ENCODE data around the gene AQP11.
"Not testable (repeated sequence)": the region's sequence is repeated elsewhere in the genome, so short reads cannot be mapped to it uniquely, and the experiment has no call there.

Gene AQP11, protein sequence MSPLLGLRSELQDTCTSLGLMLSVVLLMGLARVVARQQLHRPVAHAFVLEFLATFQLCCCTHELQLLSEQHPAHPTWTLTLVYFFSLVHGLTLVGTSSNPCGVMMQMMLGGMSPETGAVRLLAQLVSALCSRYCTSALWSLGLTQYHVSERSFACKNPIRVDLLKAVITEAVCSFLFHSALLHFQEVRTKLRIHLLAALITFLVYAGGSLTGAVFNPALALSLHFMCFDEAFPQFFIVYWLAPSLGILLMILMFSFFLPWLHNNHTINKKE

DNA sequence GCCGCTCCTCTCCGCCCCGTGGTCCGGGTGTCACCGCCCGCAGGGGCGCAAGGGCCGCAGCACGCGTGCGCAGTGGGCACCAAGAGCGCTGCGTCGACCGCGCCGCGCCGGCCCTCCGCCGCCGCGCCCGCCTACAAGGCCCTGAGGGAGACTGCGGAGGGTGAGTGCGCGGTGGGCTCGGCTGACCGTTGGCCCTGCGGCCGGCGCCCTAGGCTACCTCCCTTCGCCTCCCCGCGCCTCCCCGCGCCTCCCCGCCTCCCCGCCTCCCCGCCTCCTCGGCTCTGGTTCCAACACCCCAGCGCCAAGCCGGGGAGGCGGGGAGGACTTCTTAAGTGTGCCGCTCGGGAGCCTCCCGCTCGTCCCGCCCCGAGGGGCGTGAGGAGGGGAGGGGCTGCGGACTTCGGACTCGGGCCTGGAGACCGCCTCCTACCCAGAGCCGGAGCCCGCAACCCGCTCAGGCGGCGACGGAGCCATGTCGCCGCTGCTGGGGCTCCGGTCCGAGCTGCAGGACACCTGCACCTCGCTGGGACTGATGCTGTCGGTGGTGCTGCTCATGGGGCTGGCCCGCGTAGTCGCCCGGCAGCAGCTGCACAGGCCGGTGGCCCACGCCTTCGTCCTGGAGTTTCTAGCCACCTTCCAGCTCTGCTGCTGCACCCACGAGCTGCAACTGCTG lies at the start of gene AQP11:
Gene AQP11 (plus strand): TSS at position 433 of the 673 bp plus-strand sequence. CDS start 40 bp downstream, at position 473.
- no peak for FAIRE-seq

DNA sequence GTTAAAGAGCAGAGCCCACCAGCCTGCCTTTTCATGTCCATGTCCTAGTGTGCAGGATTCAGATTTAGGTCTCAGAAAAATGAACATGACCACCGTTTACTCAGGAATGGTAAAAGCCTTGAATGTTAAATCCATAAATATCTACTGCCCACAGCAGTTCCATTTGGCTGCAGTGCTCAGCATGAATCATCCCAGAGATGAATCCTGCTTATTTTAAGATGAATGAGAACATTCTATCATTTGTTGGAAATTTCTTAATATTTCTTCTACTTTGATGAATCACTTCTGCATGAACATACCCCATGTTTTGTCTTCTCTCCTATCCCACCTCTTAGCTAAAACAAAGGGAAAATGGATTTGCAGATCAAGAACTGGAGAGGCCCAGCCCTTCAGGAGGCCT lies 47.5 kb upstream of the AQP11 start:
- no peak for FAIRE-seq

DNA sequence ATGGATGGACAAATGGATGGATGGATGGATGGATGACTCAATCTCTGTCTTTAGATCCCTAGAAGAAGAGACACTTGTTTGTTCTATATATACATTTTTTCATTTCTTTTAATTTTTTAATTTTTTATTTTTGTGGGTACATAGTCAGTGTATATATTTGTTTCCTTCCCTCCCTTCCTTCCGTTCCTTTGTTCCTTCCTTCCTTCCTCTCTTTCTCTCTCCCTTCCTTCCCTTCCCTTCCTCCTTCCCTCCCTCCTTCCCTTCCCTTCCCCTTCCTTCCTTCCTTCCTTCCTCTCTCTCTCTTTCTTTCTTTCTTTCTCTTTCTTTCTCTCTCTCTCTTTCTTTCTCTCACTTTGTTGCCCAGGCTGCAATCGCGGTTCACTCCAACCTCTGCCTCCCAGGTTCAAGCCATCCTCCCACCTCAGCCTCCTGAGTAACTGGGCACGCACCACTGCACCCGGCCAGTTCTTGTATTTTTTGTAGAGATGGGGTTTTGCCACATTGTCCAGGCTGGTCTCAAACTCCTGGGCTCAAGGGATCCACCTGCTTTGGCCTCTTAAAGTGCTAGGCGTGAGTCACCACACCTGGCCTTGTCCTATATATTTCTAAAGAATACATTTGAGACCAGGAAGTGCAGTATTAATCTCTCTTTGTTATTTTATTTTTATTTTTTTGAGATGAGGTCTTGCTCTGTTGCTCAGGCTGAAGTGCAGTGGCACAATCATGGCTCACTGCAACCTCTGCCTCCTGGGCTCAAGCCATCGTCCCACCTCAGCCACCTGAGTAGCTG lies 42.5 kb upstream of the AQP11 start:
- no peak for FAIRE-seq

DNA sequence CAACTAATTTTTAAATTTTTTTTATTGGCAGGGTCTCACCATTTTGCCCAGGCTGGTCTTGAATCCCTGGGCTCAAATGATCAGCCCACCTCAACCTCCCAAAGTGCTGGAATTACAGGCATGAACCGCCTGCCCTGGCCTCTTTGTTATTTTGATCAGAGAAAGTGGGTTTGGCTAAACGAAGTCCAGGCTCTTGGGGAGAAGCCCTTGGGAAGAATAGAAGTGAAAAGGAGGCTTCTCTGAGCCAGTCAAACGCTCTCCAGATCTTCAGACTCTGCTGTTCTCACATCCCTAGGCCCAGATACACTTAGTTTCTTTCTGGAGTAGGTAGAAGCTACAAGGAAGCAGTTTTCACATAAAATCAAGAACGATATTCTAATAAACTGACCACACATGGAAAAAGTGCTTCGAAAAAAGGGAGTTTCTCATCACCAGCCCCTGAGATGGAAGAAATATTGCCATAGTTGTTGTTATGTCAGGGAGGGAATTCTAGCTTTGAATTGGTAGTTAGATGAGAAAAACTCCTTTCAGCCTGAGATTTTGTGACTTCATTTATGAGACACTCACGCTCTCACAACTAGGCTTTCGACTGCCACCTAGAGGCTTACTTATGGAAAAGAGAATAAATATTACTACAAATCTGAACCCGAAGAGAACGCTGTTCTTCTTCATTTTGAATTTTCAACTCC lies 41.7 kb upstream of the AQP11 start:
- no peak for FAIRE-seq

DNA sequence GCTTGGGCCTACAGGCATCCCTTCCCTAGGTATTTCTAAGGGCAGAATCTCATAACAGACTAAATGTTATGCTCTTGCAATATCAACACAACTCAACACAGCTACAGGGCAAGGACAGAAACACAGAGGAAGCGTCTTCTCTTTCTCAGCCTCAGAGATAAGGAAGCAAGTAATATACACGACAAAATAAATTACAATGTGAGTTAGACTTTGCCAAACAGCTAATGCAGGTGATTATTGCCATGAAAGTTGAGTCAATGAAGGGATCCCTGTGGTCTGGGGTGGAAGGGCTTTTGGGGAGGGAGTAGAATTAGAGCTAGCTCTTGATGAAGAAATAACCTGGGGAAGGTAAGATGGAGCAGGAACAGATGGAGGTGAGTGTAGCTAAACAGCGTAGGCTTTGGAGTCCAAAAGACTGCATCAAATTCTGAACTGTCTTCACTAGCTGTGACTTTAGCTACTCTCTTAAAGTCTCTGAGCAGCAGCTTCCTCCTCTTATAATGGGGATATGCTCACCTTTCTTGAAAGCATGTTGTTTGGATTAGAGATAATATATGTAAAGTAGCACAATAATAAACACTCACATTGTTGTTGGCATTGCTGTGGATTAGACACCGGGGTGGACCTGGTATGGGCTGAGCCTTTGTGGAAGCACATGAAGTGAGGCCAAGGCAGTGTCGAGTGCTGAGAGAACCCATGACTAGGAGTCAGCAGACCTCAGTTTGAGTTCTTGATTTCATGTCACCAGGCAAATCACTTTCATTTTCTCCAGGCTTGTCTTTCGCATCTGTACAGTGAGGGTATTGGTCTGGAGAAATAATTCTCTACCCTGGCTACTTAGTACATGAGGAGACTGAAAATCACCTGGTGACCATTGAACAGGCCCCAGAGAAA lies 41.0 kb upstream of the AQP11 start:
- FAIRE-seq: no peak

DNA sequence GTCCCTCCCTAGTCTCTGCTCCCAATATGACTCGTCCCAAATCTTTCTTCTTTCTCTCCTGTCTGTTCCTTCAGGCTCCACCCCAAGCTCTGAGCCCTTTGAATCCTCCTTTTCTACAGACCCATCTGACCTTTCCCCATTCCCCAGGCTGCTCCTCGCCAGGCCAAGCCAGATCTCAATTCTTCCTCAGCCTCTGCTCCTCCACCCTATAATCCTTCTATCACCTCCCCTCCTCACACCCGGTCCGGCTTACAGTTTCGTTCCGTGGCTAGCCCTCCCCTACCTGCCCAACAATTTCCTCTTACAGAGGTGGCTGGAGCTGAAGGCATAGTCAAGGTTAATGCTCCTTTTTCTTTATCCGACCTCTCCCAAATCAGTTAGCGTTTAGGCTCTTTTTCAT lies 38.3 kb upstream of the AQP11 start:
- not testable (repeated sequence) for FAIRE-seq

DNA sequence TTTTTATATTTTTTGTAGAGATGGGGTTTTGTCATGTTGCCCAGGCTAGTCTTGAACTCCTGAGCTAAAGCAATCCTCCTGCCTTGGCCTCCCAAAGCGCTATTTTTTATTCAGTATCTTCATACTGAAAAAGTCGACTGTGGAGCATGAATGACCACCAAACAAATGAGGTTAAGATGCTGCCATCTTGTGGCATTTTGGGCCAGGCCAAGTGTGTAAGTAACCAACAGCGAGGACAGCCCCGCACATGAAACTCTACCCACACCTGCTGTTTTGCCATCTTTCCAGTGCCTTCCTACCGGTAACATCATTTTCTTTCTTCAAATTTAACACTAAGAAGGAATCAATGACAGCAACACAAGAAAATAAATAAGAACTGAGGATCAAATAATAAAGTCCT lies 32.2 kb upstream of the AQP11 start:
- FAIRE-seq: no peak

DNA sequence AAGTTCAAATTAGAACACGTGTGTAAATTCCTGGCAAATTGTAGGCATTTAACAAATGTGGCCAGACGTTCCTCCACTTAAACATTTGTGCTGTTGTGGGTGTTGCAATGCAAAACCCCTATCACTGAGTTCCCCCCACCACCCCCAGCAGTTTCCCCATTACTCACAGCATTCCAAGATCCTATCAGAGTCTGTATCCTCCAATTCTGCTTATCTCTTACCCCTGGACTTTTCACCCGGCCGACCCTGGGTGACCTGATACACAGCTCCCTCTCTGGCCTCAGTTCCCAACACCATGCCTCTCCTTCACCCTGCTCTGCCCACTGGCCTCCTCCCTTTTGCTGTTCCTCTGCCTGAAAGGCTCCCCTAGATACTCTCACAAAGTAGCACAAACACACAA lies 31.4 kb upstream of the AQP11 start:
- no peak for FAIRE-seq

DNA sequence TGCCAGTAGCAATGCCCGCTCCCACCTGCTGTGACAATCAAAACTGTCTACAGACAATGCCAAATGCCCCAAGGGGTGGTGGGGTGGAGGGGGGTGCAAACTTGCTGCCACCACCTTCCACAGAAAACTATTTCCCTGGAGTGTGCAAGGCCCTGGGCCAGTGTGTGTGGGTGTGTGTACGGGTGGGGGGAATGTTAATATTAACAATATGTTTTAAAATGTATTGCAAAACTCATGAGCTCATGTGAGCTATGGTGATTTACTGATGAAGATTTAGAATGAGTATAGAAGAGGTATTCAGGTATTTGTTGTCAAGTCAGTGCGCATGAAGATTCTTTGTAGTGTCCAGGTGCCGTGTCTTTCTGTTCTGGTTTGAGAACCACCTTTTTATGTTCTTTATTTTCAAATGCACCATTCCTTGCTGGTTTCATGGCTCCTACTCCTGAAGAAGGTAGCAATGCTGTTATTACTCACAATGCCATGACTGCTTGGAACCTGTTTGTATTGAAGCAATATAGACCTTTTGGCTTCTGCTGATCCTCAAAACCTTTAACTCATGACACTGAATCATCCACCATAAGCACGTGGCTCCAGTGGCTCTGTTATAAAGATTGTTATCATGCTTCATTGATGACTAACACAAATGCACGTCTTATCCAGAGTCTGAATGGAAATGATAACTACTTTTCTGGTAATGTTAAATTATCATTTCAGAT lies 29.9 kb upstream of the AQP11 start:
- no peak for FAIRE-seq

DNA sequence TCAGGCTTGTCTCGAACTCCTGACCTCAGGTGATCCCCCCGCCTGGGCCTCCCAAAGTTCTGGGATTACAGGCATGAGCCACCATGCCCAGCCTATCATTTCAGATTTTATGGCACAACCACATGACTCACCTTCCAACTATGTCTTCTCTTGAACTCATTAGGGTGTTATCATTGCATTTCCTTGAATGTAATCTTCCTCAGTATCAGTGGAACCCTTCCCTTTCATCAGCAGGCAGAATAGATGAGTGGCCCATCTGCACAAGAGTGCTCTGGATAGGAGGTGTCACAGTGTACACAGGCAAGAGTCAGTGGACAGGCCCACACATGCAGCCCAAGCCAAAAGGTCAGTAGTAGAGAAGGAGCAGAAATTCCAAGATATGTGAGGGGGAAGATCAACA lies 29.1 kb upstream of the AQP11 start:
- no peak for FAIRE-seq

DNA sequence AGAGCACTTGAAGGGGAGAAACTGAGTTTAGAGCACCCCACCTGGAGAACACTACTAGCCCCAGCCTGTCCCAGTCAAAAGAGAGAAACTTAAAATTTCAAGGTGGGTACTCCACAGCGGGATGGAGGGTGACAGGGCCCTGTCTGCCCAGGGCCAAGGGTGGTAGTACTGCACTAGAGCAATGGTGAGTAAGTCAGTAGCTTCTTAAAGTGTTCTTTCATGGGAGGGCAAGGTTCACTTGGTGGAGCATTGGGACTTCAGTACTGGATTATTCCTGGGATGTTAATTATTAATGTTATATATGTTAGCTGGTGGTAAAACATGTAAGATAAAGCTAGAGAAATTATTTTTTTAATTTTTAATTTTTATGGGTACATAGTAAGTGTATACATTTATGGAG lies 28.5 kb upstream of the AQP11 start:
- no peak for FAIRE-seq

DNA sequence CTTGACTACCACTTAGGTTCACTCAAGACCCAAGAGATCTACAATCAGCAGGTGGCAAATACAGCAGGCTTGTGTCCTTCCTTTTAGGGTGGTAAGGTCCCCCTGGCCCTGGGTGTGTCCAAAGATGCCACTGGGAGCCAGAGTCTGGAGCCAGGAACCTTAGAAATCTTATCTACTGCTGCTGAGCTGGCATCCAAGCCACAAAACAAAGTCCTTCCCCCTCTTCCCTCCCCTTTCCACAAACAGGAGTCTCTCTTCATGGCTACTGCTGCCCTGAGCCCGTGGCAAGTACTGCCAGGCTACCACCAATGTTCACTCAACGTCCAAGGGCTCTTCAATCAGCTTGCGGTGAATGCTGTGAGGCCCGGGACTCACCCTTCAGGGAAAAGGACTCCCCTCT lies 21.4 kb upstream of the AQP11 start:
- FAIRE-seq: no peak

DNA sequence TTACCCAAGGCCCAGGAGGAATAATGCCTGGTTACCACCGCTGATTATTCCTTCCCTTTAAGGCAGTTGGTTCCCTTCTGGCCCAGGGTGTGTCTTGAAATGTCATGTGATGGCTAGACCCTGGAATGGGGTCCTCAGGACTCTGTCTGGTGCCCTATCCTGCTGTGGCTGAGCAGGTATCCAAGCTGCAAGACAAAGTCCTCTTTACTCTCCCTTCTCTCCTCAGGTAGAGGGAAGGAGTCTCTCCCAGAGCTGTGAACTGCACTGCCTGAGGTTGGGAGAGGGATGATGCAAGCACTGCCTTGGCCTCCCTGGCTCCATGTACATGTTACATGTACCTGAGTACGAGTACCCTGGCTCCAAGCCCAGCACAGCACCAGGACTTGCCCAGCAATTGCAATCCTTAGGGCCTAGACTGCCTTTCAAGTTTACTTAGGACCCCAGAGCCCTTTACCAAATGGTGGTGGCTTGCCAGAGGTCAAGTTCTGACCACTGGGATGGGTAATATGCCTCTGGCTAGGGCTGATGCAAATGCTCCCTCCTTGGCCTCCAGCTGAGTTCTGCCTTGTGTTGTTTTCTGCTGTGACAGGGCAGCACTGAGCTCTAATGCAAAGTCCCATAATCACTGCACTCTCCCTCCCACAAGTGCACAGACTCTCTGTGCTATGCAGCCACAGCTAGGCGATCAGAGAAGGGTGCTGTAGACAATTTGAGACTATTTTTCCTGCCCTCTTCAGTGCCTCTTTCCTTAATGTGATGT lies 20.7 kb upstream of the AQP11 start:
- no peak for FAIRE-seq

DNA sequence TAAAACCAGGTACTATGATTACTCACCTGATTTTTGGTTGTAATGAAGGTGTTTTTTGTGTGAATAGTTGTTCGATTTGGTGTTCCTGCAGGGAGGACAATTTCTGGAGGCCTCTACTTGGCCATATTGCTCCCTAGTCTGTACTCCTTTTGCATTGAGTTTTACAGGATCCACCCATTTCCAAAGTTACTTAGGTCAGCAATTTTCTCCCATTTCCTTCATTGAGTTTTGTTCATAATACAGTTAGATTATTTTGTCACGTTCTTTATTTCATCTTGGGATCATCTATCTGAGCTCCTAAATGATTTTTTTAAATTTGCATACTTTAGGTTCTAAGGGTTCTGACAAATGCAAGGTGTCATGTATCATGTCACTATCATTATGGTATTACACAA lies 20.1 kb upstream of the AQP11 start:
- FAIRE-seq: no peak

DNA sequence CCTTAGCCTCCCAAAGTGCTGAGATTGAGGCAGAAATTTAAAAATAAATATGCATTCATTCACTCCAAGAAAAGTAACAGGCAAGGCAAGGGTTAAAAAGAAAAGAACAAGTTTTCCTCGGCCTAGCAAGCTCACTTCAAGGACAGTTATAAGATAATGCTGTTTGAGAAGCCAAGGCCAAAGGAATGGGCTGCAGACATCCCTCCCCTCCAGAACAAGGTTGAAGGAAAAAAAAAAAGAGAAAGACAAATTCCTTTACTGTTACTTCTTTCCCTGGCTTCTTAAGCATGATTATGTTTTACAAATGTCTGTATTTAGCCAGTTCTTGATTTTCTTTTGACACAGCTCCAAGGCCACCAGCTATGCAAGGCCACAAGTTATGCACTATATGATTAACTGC lies 18.9 kb upstream of the AQP11 start:
- FAIRE-seq: not testable (repeated sequence)

DNA sequence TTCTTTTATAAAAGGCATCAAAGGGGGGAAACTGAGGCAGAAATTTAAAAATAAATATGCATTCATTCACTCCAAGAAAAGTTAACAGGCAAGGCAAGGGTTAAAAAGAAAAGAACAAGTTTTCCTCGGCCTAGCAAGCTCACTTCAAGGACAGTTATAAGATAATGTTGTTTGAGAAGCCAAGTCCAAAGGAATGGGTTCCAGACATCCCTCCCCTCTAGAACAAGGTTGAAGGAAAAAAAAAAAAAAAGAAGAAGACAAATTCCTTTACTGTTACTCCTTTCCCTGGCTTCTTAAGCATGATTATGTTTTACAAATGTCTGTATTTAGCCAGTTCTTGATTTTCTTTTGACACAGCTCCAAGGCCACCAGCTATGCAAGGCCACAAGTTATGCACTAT lies 14.3 kb upstream of the AQP11 start:
- FAIRE-seq: not testable (repeated sequence)

DNA sequence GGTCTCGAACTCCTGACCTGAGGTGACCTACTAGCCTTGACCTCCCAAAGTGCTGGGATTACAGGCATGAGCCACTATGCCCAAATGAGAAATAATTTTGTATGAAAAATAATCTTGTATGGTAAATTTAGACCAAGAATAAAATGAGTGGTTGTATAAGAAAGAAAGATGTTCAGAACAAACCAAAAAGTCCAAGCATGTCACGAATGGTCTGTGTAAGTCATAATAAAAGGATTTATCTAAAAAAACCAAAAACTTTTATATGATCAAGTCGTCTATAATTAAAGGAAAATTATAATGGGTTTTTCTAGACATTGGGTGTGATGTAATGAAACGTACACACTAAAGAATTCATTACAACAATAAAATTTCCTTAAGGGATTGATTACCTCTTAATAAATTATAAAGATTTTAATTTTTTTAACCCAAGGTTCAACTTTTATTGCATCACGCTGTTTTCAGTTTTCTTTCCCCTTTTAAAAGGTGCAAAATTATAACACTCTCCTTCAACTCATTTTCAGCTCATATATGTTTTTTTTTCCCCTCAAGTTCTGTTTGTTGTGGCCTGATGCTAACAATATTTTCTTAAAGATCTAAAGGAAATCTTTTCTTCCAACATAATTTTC lies 8.9 kb upstream of the AQP11 start:
- no peak for FAIRE-seq

DNA sequence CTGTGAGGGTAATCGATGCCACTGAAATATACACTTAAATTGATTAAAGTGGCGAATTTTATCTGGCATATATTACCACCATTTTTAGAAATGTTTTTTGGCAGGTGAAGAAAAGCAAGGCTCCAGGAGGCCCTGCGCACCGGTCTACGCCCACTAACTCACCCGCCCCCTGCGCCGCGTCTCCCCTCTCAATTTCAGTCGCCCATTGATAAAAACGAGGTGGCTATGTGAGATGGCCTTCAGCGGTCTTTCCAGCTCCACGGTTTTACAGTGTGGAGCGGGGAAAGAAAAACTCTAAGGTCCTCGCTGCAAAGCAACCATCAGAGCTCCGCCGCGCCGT lies 602 bp upstream of the AQP11 start:
- no peak for FAIRE-seq

DNA sequence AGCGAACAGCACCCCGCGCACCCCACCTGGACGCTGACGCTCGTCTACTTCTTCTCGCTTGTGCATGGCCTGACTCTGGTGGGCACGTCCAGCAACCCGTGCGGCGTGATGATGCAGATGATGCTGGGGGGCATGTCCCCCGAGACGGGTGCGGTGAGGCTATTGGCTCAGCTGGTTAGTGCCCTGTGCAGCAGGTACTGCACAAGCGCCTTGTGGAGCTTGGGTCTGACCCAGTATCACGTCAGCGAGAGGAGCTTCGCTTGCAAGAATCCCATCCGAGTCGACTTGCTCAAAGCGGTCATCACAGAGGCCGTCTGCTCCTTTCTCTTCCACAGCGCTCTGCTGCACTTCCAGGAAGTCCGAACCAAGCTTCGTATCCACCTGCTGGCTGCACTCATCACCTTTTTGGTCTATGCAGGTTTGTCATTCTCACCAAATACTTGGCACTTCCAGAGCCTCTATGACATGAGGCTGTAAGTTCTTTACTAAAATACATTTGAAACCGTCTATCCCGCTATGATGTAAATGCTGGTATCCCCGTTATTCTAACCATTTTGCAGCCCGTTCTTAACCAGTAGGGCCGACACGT lies 535 bp downstream of the AQP11 start:
- FAIRE-seq: no peak

DNA sequence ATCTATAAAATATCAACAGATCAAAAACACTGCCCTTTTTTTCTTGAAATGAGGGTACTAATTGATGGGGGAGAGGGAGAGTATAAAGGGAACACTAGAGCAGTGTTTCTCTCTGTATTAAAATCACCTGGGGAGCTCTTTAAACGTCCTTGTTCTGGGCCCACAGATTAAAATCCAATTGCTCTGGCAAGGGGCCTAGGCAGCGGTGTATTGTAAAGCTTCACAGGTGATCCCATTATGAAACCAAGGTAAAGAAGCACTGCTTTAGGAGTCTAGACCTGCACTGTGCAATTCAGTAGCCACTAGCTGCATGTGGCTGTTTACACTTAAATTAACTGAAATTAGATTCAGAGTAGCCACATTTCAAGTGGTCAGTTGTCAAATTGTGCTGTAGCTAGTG lies 3.0 kb downstream of the AQP11 start:
- no peak for FAIRE-seq

Measured in colon (tissue), 2 donors.